B cell (primary cell): ENCODE measurements around the gene PDZD2.

Source experiments
- EZH2 ChIP-seq: IDR thresholded peaks from 2 replicates; pipeline ENCODE4 v1.6.1; 2012; ENCODE audit warnings: borderline replicate concordance, low read depth, mild to moderate bottlenecking, moderate library complexity, low read length; ENCODE audit not compliant: insufficient read depth, poor library complexity, severe bottlenecking
- TF ChIP-seq, protein P1 (sequence below): fragments of 200-600 bp; IDR thresholded peaks from one replicate; pipeline ENCODE4 v1.8.0; 2022; ENCODE audit warnings: antibody characterized with exemption, mild to moderate bottlenecking

DNA sequence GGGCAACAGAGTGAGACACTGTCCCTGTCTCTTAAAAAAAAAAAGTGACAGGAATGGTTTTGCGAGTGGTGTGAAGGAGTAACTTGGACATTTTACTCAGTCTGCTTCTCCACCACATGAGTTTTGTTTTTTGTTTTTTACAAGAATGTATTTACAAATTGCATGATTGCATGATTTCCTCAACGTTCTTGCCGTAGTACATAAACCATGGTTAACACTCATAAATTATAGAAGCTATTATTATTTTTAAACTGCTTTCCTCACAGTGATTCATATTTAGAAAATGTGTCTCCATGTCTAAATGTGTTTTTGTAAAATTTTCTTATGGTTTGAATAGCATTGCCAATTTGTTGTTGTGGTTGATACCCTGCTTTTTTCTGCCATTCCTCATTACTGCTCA lies 315.2 kb downstream of the PDZD2 start:
- TF ChIP-seq, protein P1, sequence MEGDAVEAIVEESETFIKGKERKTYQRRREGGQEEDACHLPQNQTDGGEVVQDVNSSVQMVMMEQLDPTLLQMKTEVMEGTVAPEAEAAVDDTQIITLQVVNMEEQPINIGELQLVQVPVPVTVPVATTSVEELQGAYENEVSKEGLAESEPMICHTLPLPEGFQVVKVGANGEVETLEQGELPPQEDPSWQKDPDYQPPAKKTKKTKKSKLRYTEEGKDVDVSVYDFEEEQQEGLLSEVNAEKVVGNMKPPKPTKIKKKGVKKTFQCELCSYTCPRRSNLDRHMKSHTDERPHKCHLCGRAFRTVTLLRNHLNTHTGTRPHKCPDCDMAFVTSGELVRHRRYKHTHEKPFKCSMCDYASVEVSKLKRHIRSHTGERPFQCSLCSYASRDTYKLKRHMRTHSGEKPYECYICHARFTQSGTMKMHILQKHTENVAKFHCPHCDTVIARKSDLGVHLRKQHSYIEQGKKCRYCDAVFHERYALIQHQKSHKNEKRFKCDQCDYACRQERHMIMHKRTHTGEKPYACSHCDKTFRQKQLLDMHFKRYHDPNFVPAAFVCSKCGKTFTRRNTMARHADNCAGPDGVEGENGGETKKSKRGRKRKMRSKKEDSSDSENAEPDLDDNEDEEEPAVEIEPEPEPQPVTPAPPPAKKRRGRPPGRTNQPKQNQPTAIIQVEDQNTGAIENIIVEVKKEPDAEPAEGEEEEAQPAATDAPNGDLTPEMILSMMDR: no peak
- no peak for TF ChIP-seq EZH2
